WTC11 (cell line): ENCODE data around the gene FBXO31.

Source experiments
- E2F5 ChIP-seq: sonication (generic); formaldehyde crosslinking; IDR thresholded peaks from 2 replicates; pipeline ENCODE4 v1.8.1; 2022; ENCODE audit warnings: mild to moderate bottlenecking, moderate library complexity, missing genetic modification reagents
- FOXJ3 ChIP-seq: sonication (generic); formaldehyde crosslinking; IDR thresholded peaks from 2 replicates; pipeline ENCODE4 v1.9.0; 2021; ENCODE audit warnings: missing genetic modification reagents, mild to moderate bottlenecking, borderline replicate concordance
- RELA ChIP-seq: sonication (generic); formaldehyde crosslinking; IDR thresholded peaks from 2 replicates; pipeline ENCODE4 v1.8.1; 2022; ENCODE audit warnings: missing genetic modification reagents, mild to moderate bottlenecking, borderline replicate concordance

GRCh38 chr16:87384162-87384874 is 742 bp upstream of the FBXO31 start:
- TF ChIP-seq E2F5 (CRISPR knock-in tag), result no peak
- TF ChIP-seq FOXJ3 (CRISPR knock-in tag), result no peak
- no peak for TF ChIP-seq RELA (CRISPR knock-in tag)
